Small intestine (tissue), 7 donors: ENCODE results near the gene BCAR3. TPM values are rescaled to one million over a fixed set of nuclear protein-coding genes. Genes with fewer than 3 reads are reported as not detected.

Source experiments
- DNase-seq, 2 donors: peaks; one replicate each; pipeline versions ENCODE4 v3.0.0 to v3.0.0-alpha.2; 2013
- FAIRE-seq: peaks from 2 replicates; lab custom pipeline; 2012; peaks lifted over from hg19 to GRCh38; lab: Jason Lieb, UNC
- H3K27ac ChIP-seq, 3 donors: one replicate each; pipeline ENCODE4 v1.5.1; 2013; ENCODE audit warnings: low read length in 2 of 3, mild to moderate bottlenecking in 2 of 3, control low read depth in 1 of 3, inconsistent platforms in 1 of 3, low read depth in 1 of 3, moderate library complexity in 1 of 3
- H3K27me3 ChIP-seq, 3 donors: one replicate each; pipeline ENCODE4 v1.6.1; 2013; ENCODE audit warnings: low read length in 3 of 3, inconsistent platforms in 1 of 3; ENCODE audit not compliant: control insufficient read depth in 3 of 3, insufficient read depth in 3 of 3
- H3K36me3 ChIP-seq, 3 donors: one replicate each; pipeline ENCODE4 v1.6.1; 2013; ENCODE audit warnings: low read length in 3 of 3, inconsistent platforms in 1 of 3, low read depth in 1 of 3, mild to moderate bottlenecking in 1 of 3, moderate library complexity in 1 of 3; ENCODE audit not compliant: control insufficient read depth in 3 of 3, insufficient read depth in 2 of 3
- H3K4me1 ChIP-seq, 3 donors: one replicate each; pipeline ENCODE4 v1.6.1; 2013; ENCODE audit warnings: low read length in 2 of 3, inconsistent platforms in 1 of 3, low read depth in 1 of 3, mild to moderate bottlenecking in 1 of 3, moderate library complexity in 1 of 3; ENCODE audit not compliant: control insufficient read depth in 3 of 3, insufficient read depth in 2 of 3
- H3K4me3 ChIP-seq, 3 donors: one replicate each; pipeline ENCODE4 v1.5.1; 2013; ENCODE audit warnings: low read length in 3 of 3, control low read depth in 1 of 3, inconsistent platforms in 1 of 3, low read depth in 1 of 3, mild to moderate bottlenecking in 1 of 3, moderate library complexity in 1 of 3
- H3K9me3 ChIP-seq, 2 donors: one replicate each; pipeline ENCODE4 v1.6.1; 2013; ENCODE audit warnings: low read depth in 1 of 2, low read length in 1 of 2; ENCODE audit not compliant: control insufficient read depth in 2 of 2, insufficient read depth in 1 of 2
- WGBS, 3 donors: extraction: QIAGEN DNeasy Blood & Tissue Kit; methylation state at CpG; one replicate each; pipeline ENCODE4 v1.1.7; 2013; 5-methylcytosine and 5-hydroxymethylcytosine counted together
- polyA plus RNA-seq, 4 donors: library from polyadenylated mRNA; stranded (reverse) in 3 of 4; unstranded in 1 of 4; fragments of 200-250 nt in 3 of 4; fragments of 120-200 nt in 1 of 4; gene quantifications; one replicate each; pipeline versions ENCODE4 v1.2.1 to v1.2.3, GENCODE V29; 2013
- donor health status: healthy with polysubstance abuse.
- donor health status: control.
- donor health status: control.
- donor health status: Bipolar disorder and iron deficiency.
- donor health status: healthy.

BCAR3 gene
- polyA plus RNA-seq, 4 donors, result 15.9 to 26.2 (median 20.1) TPM

DNA sequence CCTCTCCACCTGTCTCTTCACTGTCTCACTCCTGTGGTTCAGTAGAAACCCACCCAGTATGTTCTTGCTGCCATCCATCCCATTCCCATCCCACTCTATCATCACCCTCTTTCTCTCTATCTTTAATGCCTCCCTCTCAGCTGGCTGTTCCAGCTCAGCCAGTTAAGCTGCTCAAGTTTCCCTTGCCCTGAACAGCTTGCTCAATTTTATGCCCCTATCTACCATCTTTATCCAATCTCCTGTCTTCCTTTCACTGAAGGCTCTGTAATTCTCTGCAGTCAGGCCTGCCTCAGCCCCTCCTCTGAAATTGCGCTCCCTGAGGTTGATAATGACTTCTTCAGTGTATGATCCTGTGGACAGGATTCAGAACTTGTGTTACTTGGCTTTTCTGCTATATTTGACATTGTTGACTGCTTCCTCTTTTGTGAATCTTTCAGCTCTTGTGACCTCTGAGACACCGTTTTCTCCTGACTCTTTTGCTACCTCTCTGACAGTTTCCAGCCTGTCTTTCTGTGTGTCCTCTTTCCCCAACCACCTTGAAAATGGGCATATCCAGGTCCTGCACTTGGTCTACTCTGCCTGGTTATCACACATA is 13.9 kb upstream of the BCAR3 start:
- peaks cover 2 to 27% (median 7%) of the 10 kb centered on the region in 3 donors for H3K4me1 ChIP-seq
- no peak for FAIRE-seq
- WGBS, 3 donors, result 83 to 84% (median 83%) methylated on average over 2 of the region's 2 CpGs

GRCh38 chr1:93694819-93695218 is 13.2 kb upstream of the BCAR3 start:
- FAIRE-seq (no peak), DNase-seq (no peak)
- peaks cover 0 to 2% (median 0%) of the 10 kb centered on the region in 3 donors for H3K27me3 ChIP-seq
- H3K4me3 ChIP-seq, result no peak overlapping the region
- no peaks in the 10 kb centered on the region for H3K36me3 ChIP-seq
- H3K9me3 ChIP-seq, result no peaks in the 10 kb centered on the region
- H3K27ac ChIP-seq, result no peak overlapping the region
- H3K4me1 ChIP-seq, result peaks cover 2 to 33% (median 7%) of the 10 kb centered on the region in 3 donors
- WGBS, 3 donors, result 77 to 85% (median 82%) methylated on average over 3 of the region's 3 CpGs

More for the DNA sequence above, 13.9 kb upstream of the BCAR3 start:
- H3K9me3 ChIP-seq, result no peaks in the 10 kb centered on the region
- H3K36me3 ChIP-seq, result no peaks in the 10 kb centered on the region
- no peak overlapping the region for H3K27ac ChIP-seq
- peaks cover 0 to 2% (median 0%) of the 10 kb centered on the region in 3 donors for H3K27me3 ChIP-seq
- H3K4me3 ChIP-seq, result no peak overlapping the region
- DNase-seq, result no peak

DNA sequence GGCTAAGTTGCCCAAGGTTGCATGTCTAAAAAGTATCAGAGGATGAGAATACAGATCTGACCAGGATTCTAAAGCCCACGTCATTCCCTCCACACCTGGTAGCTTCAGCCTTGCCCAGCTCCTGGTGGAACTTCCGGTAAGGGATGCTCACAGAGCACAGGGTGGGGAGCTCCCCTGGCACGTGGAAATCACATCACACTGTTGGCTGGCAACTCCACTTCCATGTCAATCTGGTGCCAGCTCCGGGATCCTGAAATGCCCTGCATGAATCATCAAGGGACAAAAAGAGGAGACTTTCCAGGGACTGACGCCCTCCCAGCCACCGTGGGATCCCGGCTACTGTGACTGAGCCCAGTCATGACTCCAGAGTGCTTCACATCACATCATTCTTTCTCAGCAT is 12.4 kb upstream of the BCAR3 start:
- no peak overlapping the region for H3K4me3 ChIP-seq
- no peaks in the 10 kb centered on the region for H3K36me3 ChIP-seq
- no peak overlapping the region for H3K27ac ChIP-seq
- no peak for FAIRE-seq
- peaks cover 5 to 38% (median 7%) of the 10 kb centered on the region in 3 donors for H3K4me1 ChIP-seq
- 55 to 78% (median 60%) methylated on average over 6 to 7 of the region's 7 CpGs for WGBS, 3 donors
- peaks cover 0 to 2% (median 0%) of the 10 kb centered on the region in 3 donors for H3K27me3 ChIP-seq
- DNase-seq, result no peak
- H3K9me3 ChIP-seq, result no peaks in the 10 kb centered on the region

- Histone ChIP-seq H3K4me3 (no peak overlapping the region), H3K9me3 (no peaks in the 10 kb centered on the region), H3K27me3 (peaks cover 0 to 2% (median 0%) of the 10 kb centered on the region in 3 donors), H3K27ac (peak overlapping the region in 1 of 3 donors; percentile 36), H3K4me1 (peaks cover 5 to 39% (median 7%) of the 10 kb centered on the region in 3 donors), H3K36me3 (no peaks in the 10 kb centered on the region)
- FAIRE-seq (no peak), DNase-seq (no peak)
- 15 to 49% (median 41%) methylated on average over 7 of the region's 7 CpGs for WGBS, 3 donors
These were observed 11.4 kb upstream of the BCAR3 start for GRCh38 chr1:93692983-93693591.

GRCh38 chr1:93692451-93692861 is 10.8 kb upstream of the BCAR3 start:
- Histone ChIP-seq H3K27me3 (peaks cover 0 to 2% (median 0%) of the 10 kb centered on the region in 3 donors), H3K4me1 (peaks cover 5 to 43% (median 7%) of the 10 kb centered on the region in 3 donors), H3K9me3 (no peaks in the 10 kb centered on the region), H3K36me3 (no peaks in the 10 kb centered on the region), H3K4me3 (no peak overlapping the region), H3K27ac (peak overlapping the region in 1 of 3 donors; percentile 36)
- 14 to 39% (median 23%) methylated on average over 2 of the region's 2 CpGs for WGBS, 3 donors
- DNase-seq (no peak), FAIRE-seq (no peak)

DNA sequence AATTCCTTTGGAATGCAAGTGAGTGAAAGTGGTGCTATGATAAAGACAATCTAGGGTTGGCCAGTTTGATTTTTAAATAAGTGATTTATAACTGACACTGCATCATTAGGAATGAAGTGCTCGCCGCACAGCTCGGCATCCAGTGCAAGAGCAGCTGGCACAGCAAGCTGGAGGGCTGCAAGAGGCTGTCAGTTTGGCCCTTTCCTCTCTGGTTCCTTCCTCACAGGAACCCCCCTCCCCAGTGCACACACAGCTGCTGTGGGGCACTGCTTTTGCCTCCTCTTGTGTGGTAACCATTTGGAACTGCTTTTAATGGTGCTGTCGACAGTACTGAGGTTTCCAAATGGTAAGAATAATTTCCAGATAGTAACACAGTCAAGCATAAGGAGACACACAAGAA is 10.4 kb upstream of the BCAR3 start:
- DNase-seq, result no peak
- H3K27me3 ChIP-seq, result peaks cover 0 to 2% (median 0%) of the 10 kb centered on the region in 3 donors
- H3K27ac ChIP-seq, result no peak overlapping the region
- peaks cover 5 to 43% (median 7%) of the 10 kb centered on the region in 3 donors for H3K4me1 ChIP-seq
- H3K36me3 ChIP-seq, result no peaks in the 10 kb centered on the region
- FAIRE-seq, result no peak
- no peaks in the 10 kb centered on the region for H3K9me3 ChIP-seq
- 58 to 73% (median 69%) methylated on average over 4 of the region's 4 CpGs for WGBS, 3 donors
- no peak overlapping the region for H3K4me3 ChIP-seq

- peaks cover 7 to 45% (median 7%) of the 10 kb centered on the region in 3 donors for H3K4me1 ChIP-seq
- no peak overlapping the region for H3K27ac ChIP-seq
- DNase-seq (peak; percentile 64 to 74), FAIRE-seq (no peak)
- WGBS, 3 donors, result 34 to 70% (median 39%) methylated on average over 4 of the region's 4 CpGs
- H3K4me3 ChIP-seq, result no peak overlapping the region
- H3K27me3 ChIP-seq, result no peaks in the 10 kb centered on the region
- peaks cover 0 to under 1% of the 10 kb centered on the region in 2 donors for H3K9me3 ChIP-seq
- no peaks in the 10 kb centered on the region for H3K36me3 ChIP-seq
These were observed 9.5 kb upstream of the BCAR3 start for GRCh38 chr1:93690921-93691789.

- peak; percentile 61 to 79 for DNase-seq
- Histone ChIP-seq H3K27ac (no peak overlapping the region), H3K36me3 (no peaks in the 10 kb centered on the region), H3K4me3 (no peak overlapping the region), H3K4me1 (peaks cover 7 to 45% (median 7%) of the 10 kb centered on the region in 3 donors), H3K27me3 (no peaks in the 10 kb centered on the region), H3K9me3 (peaks cover 0 to 4% of the 10 kb centered on the region in 2 donors)
- no peak for FAIRE-seq
These were observed 8.7 kb upstream of the BCAR3 start for GRCh38 chr1:93690341-93690740.
